ENCODE results near the gene TOP3B. TPM values are rescaled to one million over a fixed set of nuclear protein-coding genes. Genes with fewer than 3 reads are reported as not detected.

Gene TOP3B
- total and polyA plus RNA-seq, 9 of the 15 experiments (the other 6 are each of a cell fraction or from before 2014, with no cell fraction given): 3.0 to 188 (median 112) TPM

- Histone ChIP-seq H3K4me2 (ENCODE audit: insufficient read depth, low read length) (peak overlapping the region; percentile 67; the same call in 1 of the 2 replicates), H2AFZ (ENCODE audit: low read depth, low read length) (no peak overlapping the region), H3K9ac (ENCODE audit: insufficient read depth in 1 of 2, low read depth in 2 of 2, low read length in 2 of 2) (peak overlapping the region; percentile 44 to 74), H3K79me2 (ENCODE audit: control insufficient read depth, insufficient read depth, low read length) (peaks cover 33% of the 10 kb centered on the region), H3K36me3 (ENCODE audit: control insufficient read depth, insufficient read depth, low read length) (peaks cover 55% of the 10 kb centered on the region), H3K9me3 (replicated peaks; ENCODE audit: control insufficient read depth, insufficient read depth, low read depth, low read length) (peaks cover 2% of the 10 kb centered on the region; the same call in 1 of the 2 replicates), H3K4me3 (no peak overlapping the region), H4K20me1 (replicated peaks; ENCODE audit: control insufficient read depth, insufficient read depth, low read length) (peaks cover 18% of the 10 kb centered on the region; the same call in 1 of the 2 replicates), H3K9me1 (ENCODE audit: control insufficient read depth, insufficient read depth, low read length) (peaks cover 18% of the 10 kb centered on the region), H3K4me1 (replicated peaks in 1 of 2; ENCODE audit: control insufficient read depth in 2 of 2, insufficient read depth in 2 of 2, low read length in 2 of 2) (peaks cover 27 to 58% of the 10 kb centered on the region in 2 experiments), H3K27ac (ENCODE audit: extremely low read depth, low read depth, low read length) (peak overlapping the region; percentile 52; the same call in 2 of the 3 replicates), H3K27me3 (ENCODE audit: control insufficient read depth in 2 of 2, insufficient read depth in 2 of 2, low read length in 2 of 2) (no peaks in the 10 kb centered on the region)
- BruUV-seq (replicated peaks): no TSS peak
- 79% methylated on average over 12 of the region's 12 CpGs for WGBS (ENCODE audit: insufficient coverage, low coverage, missing lambda C conversion rate)
- DNase-seq (ENCODE audit: extremely low read depth in 1 of 4, low spot score in 3 of 4) (peak in 2 of 4 experiments; percentile 63 to 69), ATAC-seq (peak; percentile 39), FAIRE-seq (no peak)
- POLR2A ChIA-PET: interaction anchor here (1.4 to 42.4 kb wide), 6 partner anchors 19 to 237 kb away, joined by 3 to 1041 read pairs (median 9); no protein-coding TSS in a partner anchor
- CTCF ChIA-PET (ENCODE audit: low intra/inter-chr PET ratio): interaction anchor here (2.6 to 3.5 kb wide), 2 partner anchors 9 to 234 kb away, joined by 42 to 44 read pairs; no protein-coding TSS in a partner anchor
- intact Hi-C loops (cut with micrococcal nuclease) (no loop called here), in situ Hi-C loops (cut with MboI) (loop anchor here (5.0 to 25.0 kb wide), 4 partner anchors 234 to 809 kb away; partner anchors contain the start of gene HIC2)
- no peak for TF ChIP-seq ZNF232 (CRISPR knock-in tag; IDR thresholded peaks at IDR 0.05)
- TF ChIP-seq BHLHE40 (IDR thresholded peaks at IDR 0.05; ENCODE audit: low read length): 0 out of 2 replicates have a peak, but pooled peaks have one; percentile 1
- TF ChIP-seq HNRNPH1 (optimal IDR thresholded peaks at IDR 0.05; ENCODE audit: low read depth, low read length): no peak
- no peak for TF ChIP-seq ZKSCAN8 (CRISPR knock-in tag; IDR thresholded peaks at IDR 0.05)
- TF ChIP-seq TCF7L2 (IDR thresholded peaks at IDR 0.05; ENCODE audit: low read depth, low read length): 0 out of 2 replicates have a peak, but pooled peaks have one; percentile 6
- TF ChIP-seq, protein P1, sequence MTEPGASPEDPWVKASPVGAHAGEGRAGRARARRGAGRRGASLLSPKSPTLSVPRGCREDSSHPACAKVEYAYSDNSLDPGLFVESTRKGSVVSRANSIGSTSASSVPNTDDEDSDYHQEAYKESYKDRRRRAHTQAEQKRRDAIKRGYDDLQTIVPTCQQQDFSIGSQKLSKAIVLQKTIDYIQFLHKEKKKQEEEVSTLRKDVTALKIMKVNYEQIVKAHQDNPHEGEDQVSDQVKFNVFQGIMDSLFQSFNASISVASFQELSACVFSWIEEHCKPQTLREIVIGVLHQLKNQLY (CRISPR knock-in tag; conservative IDR thresholded peaks at IDR 0.05): peak in 1 of 2 experiments; percentile 50; a peak in 1 of 4 replicates
- no peak for TF ChIP-seq SMARCC2 (IDR thresholded peaks at IDR 0.05; ENCODE audit: low read depth)
- TF ChIP-seq, protein P2, sequence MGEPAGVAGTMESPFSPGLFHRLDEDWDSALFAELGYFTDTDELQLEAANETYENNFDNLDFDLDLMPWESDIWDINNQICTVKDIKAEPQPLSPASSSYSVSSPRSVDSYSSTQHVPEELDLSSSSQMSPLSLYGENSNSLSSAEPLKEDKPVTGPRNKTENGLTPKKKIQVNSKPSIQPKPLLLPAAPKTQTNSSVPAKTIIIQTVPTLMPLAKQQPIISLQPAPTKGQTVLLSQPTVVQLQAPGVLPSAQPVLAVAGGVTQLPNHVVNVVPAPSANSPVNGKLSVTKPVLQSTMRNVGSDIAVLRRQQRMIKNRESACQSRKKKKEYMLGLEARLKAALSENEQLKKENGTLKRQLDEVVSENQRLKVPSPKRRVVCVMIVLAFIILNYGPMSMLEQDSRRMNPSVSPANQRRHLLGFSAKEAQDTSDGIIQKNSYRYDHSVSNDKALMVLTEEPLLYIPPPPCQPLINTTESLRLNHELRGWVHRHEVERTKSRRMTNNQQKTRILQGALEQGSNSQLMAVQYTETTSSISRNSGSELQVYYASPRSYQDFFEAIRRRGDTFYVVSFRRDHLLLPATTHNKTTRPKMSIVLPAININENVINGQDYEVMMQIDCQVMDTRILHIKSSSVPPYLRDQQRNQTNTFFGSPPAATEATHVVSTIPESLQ (CRISPR knock-in tag; IDR thresholded peaks at IDR 0.05): no peak
- no peak for TF ChIP-seq TRIM25 (IDR thresholded peaks at IDR 0.05; ENCODE audit: borderline replicate concordance)
- no peak for TF ChIP-seq RHOXF2B (CRISPR knock-in tag; conservative IDR thresholded peaks at IDR 0.05)
- TF ChIP-seq, protein P3, sequence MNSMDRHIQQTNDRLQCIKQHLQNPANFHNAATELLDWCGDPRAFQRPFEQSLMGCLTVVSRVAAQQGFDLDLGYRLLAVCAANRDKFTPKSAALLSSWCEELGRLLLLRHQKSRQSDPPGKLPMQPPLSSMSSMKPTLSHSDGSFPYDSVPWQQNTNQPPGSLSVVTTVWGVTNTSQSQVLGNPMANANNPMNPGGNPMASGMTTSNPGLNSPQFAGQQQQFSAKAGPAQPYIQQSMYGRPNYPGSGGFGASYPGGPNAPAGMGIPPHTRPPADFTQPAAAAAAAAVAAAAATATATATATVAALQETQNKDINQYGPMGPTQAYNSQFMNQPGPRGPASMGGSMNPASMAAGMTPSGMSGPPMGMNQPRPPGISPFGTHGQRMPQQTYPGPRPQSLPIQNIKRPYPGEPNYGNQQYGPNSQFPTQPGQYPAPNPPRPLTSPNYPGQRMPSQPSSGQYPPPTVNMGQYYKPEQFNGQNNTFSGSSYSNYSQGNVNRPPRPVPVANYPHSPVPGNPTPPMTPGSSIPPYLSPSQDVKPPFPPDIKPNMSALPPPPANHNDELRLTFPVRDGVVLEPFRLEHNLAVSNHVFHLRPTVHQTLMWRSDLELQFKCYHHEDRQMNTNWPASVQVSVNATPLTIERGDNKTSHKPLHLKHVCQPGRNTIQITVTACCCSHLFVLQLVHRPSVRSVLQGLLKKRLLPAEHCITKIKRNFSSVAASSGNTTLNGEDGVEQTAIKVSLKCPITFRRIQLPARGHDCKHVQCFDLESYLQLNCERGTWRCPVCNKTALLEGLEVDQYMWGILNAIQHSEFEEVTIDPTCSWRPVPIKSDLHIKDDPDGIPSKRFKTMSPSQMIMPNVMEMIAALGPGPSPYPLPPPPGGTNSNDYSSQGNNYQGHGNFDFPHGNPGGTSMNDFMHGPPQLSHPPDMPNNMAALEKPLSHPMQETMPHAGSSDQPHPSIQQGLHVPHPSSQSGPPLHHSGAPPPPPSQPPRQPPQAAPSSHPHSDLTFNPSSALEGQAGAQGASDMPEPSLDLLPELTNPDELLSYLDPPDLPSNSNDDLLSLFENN (IDR thresholded peaks at IDR 0.05; ENCODE audit: low read depth in 2 of 2, low read length in 2 of 2): peak in 1 of 2 experiments; percentile 14; a peak in 1 of 4 replicates
- TF ChIP-seq RFX5 (IDR thresholded peaks at IDR 0.05; ENCODE audit: low read depth, low read length): 0 out of 2 replicates have a peak, but pooled peaks have one; percentile 42
These were observed 36.2 kb downstream of the TOP3B start for GRCh38 chr22:21946262-21946925.
